ENCODE measurements around the gene NCOR2.

Gene NCOR2

GRCh38 chr12:124562018-124562795 lies 5.2 kb downstream of the NCOR2 start:
- no peak overlapping the region for H3K4me3 ChIP-seq (ENCODE audit: low read length)
- no peaks in the 10 kb centered on the region for H3K9me3 ChIP-seq (ENCODE audit: control insufficient read depth, low read depth, low read length)
- H3K27me3 ChIP-seq (ENCODE audit: control insufficient read depth, insufficient read depth, low read length), result no peaks in the 10 kb centered on the region
- no peak overlapping the region for H3K9ac ChIP-seq (ENCODE audit: low read length)
- peaks cover 17% of the 10 kb centered on the region for H3K4me1 ChIP-seq (ENCODE audit: control insufficient read depth, low read depth, low read length)
- no peak overlapping the region for H3K27ac ChIP-seq (ENCODE audit: low read length)
- H3K36me3 ChIP-seq (ENCODE audit: control insufficient read depth, low read depth, low read length), result no peaks in the 10 kb centered on the region

- Histone ChIP-seq H3K4me3 (ENCODE audit: low read length) (no peak overlapping the region), H3K9me3 (ENCODE audit: control insufficient read depth, low read depth, low read length) (no peaks in the 10 kb centered on the region), H3K4me1 (ENCODE audit: control insufficient read depth, low read depth, low read length) (peaks cover 19% of the 10 kb centered on the region), H3K27ac (ENCODE audit: low read length) (no peak overlapping the region), H3K27me3 (ENCODE audit: control insufficient read depth, insufficient read depth, low read length) (no peaks in the 10 kb centered on the region), H3K9ac (ENCODE audit: low read length) (no peak overlapping the region), H3K36me3 (ENCODE audit: control insufficient read depth, low read depth, low read length) (no peaks in the 10 kb centered on the region)
Measured at GRCh38 chr12:124561231-124561630, 6.2 kb downstream of the NCOR2 start.

- Histone ChIP-seq H3K36me3 (ENCODE audit: control insufficient read depth, low read depth, low read length) (no peaks in the 10 kb centered on the region), H3K9ac (ENCODE audit: low read length) (no peak overlapping the region), H3K9me3 (ENCODE audit: control insufficient read depth, low read depth, low read length) (no peaks in the 10 kb centered on the region), H3K27me3 (ENCODE audit: control insufficient read depth, insufficient read depth, low read length) (no peaks in the 10 kb centered on the region), H3K4me3 (ENCODE audit: low read length) (no peak overlapping the region), H3K4me1 (ENCODE audit: control insufficient read depth, low read depth, low read length) (peaks cover 19% of the 10 kb centered on the region), H3K27ac (ENCODE audit: low read length) (no peak overlapping the region)
Measured at GRCh38 chr12:124560146-124560890, 7.1 kb downstream of the NCOR2 start.

- peaks cover 19% of the 10 kb centered on the region for H3K4me1 ChIP-seq (ENCODE audit: control insufficient read depth, low read depth, low read length)
- H3K4me3 ChIP-seq (ENCODE audit: low read length), result no peak overlapping the region
- H3K27me3 ChIP-seq (ENCODE audit: control insufficient read depth, insufficient read depth, low read length), result no peaks in the 10 kb centered on the region
- H3K9me3 ChIP-seq (ENCODE audit: control insufficient read depth, low read depth, low read length), result no peaks in the 10 kb centered on the region
- H3K27ac ChIP-seq (ENCODE audit: low read length), result no peak overlapping the region
- H3K9ac ChIP-seq (ENCODE audit: low read length), result no peak overlapping the region
- no peaks in the 10 kb centered on the region for H3K36me3 ChIP-seq (ENCODE audit: control insufficient read depth, low read depth, low read length)
Measured at GRCh38 chr12:124559182-124560017, 8.0 kb downstream of the NCOR2 start.

GRCh38 chr12:124558313-124558712 lies 9.1 kb downstream of the NCOR2 start:
- Histone ChIP-seq H3K9me3 (ENCODE audit: control insufficient read depth, low read depth, low read length) (no peaks in the 10 kb centered on the region), H3K27me3 (ENCODE audit: control insufficient read depth, insufficient read depth, low read length) (no peaks in the 10 kb centered on the region), H3K36me3 (ENCODE audit: control insufficient read depth, low read depth, low read length) (no peaks in the 10 kb centered on the region), H3K27ac (ENCODE audit: low read length) (no peak overlapping the region), H3K9ac (ENCODE audit: low read length) (no peak overlapping the region), H3K4me1 (ENCODE audit: control insufficient read depth, low read depth, low read length) (peaks cover 19% of the 10 kb centered on the region), H3K4me3 (ENCODE audit: low read length) (no peak overlapping the region)

GRCh38 chr12:124557518-124558223 lies 9.7 kb downstream of the NCOR2 start:
- Histone ChIP-seq H3K4me1 (ENCODE audit: control insufficient read depth, low read depth, low read length) (peaks cover 19% of the 10 kb centered on the region), H3K27ac (ENCODE audit: low read length) (no peak overlapping the region), H3K27me3 (ENCODE audit: control insufficient read depth, insufficient read depth, low read length) (no peaks in the 10 kb centered on the region), H3K9me3 (ENCODE audit: control insufficient read depth, low read depth, low read length) (no peaks in the 10 kb centered on the region), H3K9ac (ENCODE audit: low read length) (no peak overlapping the region), H3K4me3 (ENCODE audit: low read length) (no peak overlapping the region), H3K36me3 (ENCODE audit: control insufficient read depth, low read depth, low read length) (no peaks in the 10 kb centered on the region)

- peaks cover 19% of the 10 kb centered on the region for H3K4me1 ChIP-seq (ENCODE audit: control insufficient read depth, low read depth, low read length)
- H3K4me3 ChIP-seq (ENCODE audit: low read length), result no peak overlapping the region
- no peaks in the 10 kb centered on the region for H3K9me3 ChIP-seq (ENCODE audit: control insufficient read depth, low read depth, low read length)
- no peaks in the 10 kb centered on the region for H3K36me3 ChIP-seq (ENCODE audit: control insufficient read depth, low read depth, low read length)
- H3K9ac ChIP-seq (ENCODE audit: low read length), result no peak overlapping the region
- no peaks in the 10 kb centered on the region for H3K27me3 ChIP-seq (ENCODE audit: control insufficient read depth, insufficient read depth, low read length)
- no peak overlapping the region for H3K27ac ChIP-seq (ENCODE audit: low read length)
Measured at GRCh38 chr12:124556896-124557501, 10.4 kb downstream of the NCOR2 start.

- Histone ChIP-seq H3K9ac (ENCODE audit: low read length) (no peak overlapping the region), H3K4me1 (ENCODE audit: control insufficient read depth, low read depth, low read length) (peaks cover 25% of the 10 kb centered on the region)
Measured at GRCh38 chr12:124556074-124556466, 11.3 kb downstream of the NCOR2 start.

GRCh38 chr12:124555168-124556073 lies 12.0 kb downstream of the NCOR2 start:
- H3K27ac ChIP-seq (ENCODE audit: low read length), result no peak overlapping the region
- H3K4me1 ChIP-seq (ENCODE audit: control insufficient read depth, low read depth, low read length), result peaks cover 26% of the 10 kb centered on the region
- H3K9ac ChIP-seq (ENCODE audit: low read length), result no peak overlapping the region
- no peaks in the 10 kb centered on the region for H3K9me3 ChIP-seq (ENCODE audit: control insufficient read depth, low read depth, low read length)
- H3K4me3 ChIP-seq (ENCODE audit: low read length), result no peak overlapping the region
- no peaks in the 10 kb centered on the region for H3K27me3 ChIP-seq (ENCODE audit: control insufficient read depth, insufficient read depth, low read length)
- H3K36me3 ChIP-seq (ENCODE audit: control insufficient read depth, low read depth, low read length), result no peaks in the 10 kb centered on the region

More at GRCh38 chr12:124556074-124556466, 11.3 kb downstream of the NCOR2 start:
- H3K9me3 ChIP-seq (ENCODE audit: control insufficient read depth, low read depth, low read length), result no peaks in the 10 kb centered on the region
- no peak overlapping the region for H3K27ac ChIP-seq (ENCODE audit: low read length)
- no peak overlapping the region for H3K4me3 ChIP-seq (ENCODE audit: low read length)
- H3K36me3 ChIP-seq (ENCODE audit: control insufficient read depth, low read depth, low read length), result no peaks in the 10 kb centered on the region
- no peaks in the 10 kb centered on the region for H3K27me3 ChIP-seq (ENCODE audit: control insufficient read depth, insufficient read depth, low read length)

GRCh38 chr12:124554429-124555029 lies 12.9 kb downstream of the NCOR2 start:
- H3K9me3 ChIP-seq (ENCODE audit: control insufficient read depth, low read depth, low read length), result no peaks in the 10 kb centered on the region
- H3K4me1 ChIP-seq (ENCODE audit: control insufficient read depth, low read depth, low read length), result peaks cover 29% of the 10 kb centered on the region
- H3K4me3 ChIP-seq (ENCODE audit: low read length), result no peak overlapping the region
- no peaks in the 10 kb centered on the region for H3K27me3 ChIP-seq (ENCODE audit: control insufficient read depth, insufficient read depth, low read length)
- no peak overlapping the region for H3K27ac ChIP-seq (ENCODE audit: low read length)
- H3K9ac ChIP-seq (ENCODE audit: low read length), result no peak overlapping the region
- H3K36me3 ChIP-seq (ENCODE audit: control insufficient read depth, low read depth, low read length), result no peaks in the 10 kb centered on the region

Data from iPS-18a (cell line).